ENCODE measurements around the gene PHF21A. TPM values are rescaled to one million over a fixed set of nuclear protein-coding genes. Genes with fewer than 3 reads are reported as not detected.

PHF21A gene
- total and polyA plus RNA-seq, 2 donors (not counting 3 experiments of a cell fraction or from before 2014, with no cell fraction given): 14.1 to 30.5 TPM

DNA sequence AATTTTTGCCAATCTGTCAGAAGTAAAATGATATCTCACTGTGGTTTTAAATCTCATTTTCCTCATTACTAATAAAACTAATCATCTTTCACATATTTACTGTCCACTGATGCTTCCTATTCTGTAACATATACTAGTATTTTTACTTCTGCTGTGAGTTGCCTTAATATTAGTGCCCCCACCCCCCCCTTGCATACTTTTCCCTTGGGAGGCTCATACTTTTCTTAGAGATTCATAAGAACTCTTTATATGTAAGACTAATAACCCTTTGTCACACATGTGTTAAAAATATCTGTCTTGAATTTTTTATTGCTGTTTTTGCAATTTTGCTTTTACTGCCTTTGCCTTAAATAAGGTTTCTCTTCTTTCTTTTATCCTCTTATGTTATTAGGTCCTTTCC is 87.2 kb downstream of the PHF21A start:
- Histone ChIP-seq H2AFZ (ENCODE audit: low read depth, low read length) (no peak overlapping the region), H3K27me3 (ENCODE audit: control insufficient read depth in 2 of 2, insufficient read depth in 2 of 2, low read length in 2 of 2) (no peaks in the 10 kb centered on the region), H3K4me1 (ENCODE audit: control insufficient read depth, extremely low read depth, insufficient read depth, low read length) (peaks cover 5% of the 10 kb centered on the region), H3K36me3 (ENCODE audit: control insufficient read depth in 2 of 2, extremely low read depth in 1 of 2, insufficient read depth in 2 of 2, low read length in 2 of 2) (no peaks in the 10 kb centered on the region), H3K9me1 (replicated peaks; ENCODE audit: control insufficient read depth, extremely low read depth, insufficient read depth, low read length) (no peaks in the 10 kb centered on the region), H3K4me2 (ENCODE audit: insufficient read depth, low read length) (no peak overlapping the region), H3K4me3 (replicated peaks in 1 of 3; ENCODE audit: insufficient read depth in 1 of 3, low read depth in 1 of 3, low read length in 3 of 3) (no peak overlapping the region), H3K27ac (ENCODE audit: insufficient read depth, low read depth, low read length) (no peak overlapping the region), H3K9me3 (replicated peaks; ENCODE audit: control insufficient read depth, insufficient read depth, low read length) (no peaks in the 10 kb centered on the region), H4K20me1 (replicated peaks; ENCODE audit: control insufficient read depth, extremely low read depth, insufficient read depth, low read length) (no peaks in the 10 kb centered on the region), H3K9ac (replicated peaks; ENCODE audit: extremely low read depth, insufficient read depth, low read length) (no peak overlapping the region), H3K79me2 (ENCODE audit: control insufficient read depth, insufficient read depth, low read length) (no peaks in the 10 kb centered on the region)
- BruUV-seq (replicated peaks): no TSS peak
- ChIA-PET CTCF (no interaction called here), POLR2A (no interaction called here)
- DNase-seq (ENCODE audit: low read depth, low spot score) (no peak), FAIRE-seq (no peak)
- intact Hi-C loops (cut with micrococcal nuclease): loop anchor here (10.0 kb wide), 1 partner anchor 61 kb away; no protein-coding TSS in a partner anchor
- TF ChIP-seq FOS (IDR thresholded peaks at IDR 0.05; ENCODE audit: borderline replicate concordance, insufficient read depth, low read length) (no peak), POLR2A (IDR thresholded peaks at IDR 0.05; ENCODE audit: low read depth, low read length) (no peak), JUN (IDR thresholded peaks at IDR 0.05; ENCODE audit: borderline replicate concordance, insufficient read depth, insufficient read length, low read depth) (no peak), MYC (IDR thresholded peaks at IDR 0.05; ENCODE audit: low read depth, low read length) (no peak), GATA2 (IDR thresholded peaks at IDR 0.05; ENCODE audit: insufficient read depth, insufficient read length, low read depth, low read length) (no peak), POLR2AphosphoS5 (IDR thresholded peaks at IDR 0.05; ENCODE audit: insufficient read depth, low read depth, low read length) (no peak), EZH2 (IDR thresholded peaks at IDR 0.05; ENCODE audit: borderline replicate concordance, low read depth, low read length, severe bottlenecking) (no peak)
- TF ChIP-seq, protein P1, sequence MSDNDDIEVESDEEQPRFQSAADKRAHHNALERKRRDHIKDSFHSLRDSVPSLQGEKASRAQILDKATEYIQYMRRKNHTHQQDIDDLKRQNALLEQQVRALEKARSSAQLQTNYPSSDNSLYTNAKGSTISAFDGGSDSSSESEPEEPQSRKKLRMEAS (IDR thresholded peaks at IDR 0.05; ENCODE audit: insufficient read depth, insufficient read length): no peak
- TF ChIP-seq, protein P2, sequence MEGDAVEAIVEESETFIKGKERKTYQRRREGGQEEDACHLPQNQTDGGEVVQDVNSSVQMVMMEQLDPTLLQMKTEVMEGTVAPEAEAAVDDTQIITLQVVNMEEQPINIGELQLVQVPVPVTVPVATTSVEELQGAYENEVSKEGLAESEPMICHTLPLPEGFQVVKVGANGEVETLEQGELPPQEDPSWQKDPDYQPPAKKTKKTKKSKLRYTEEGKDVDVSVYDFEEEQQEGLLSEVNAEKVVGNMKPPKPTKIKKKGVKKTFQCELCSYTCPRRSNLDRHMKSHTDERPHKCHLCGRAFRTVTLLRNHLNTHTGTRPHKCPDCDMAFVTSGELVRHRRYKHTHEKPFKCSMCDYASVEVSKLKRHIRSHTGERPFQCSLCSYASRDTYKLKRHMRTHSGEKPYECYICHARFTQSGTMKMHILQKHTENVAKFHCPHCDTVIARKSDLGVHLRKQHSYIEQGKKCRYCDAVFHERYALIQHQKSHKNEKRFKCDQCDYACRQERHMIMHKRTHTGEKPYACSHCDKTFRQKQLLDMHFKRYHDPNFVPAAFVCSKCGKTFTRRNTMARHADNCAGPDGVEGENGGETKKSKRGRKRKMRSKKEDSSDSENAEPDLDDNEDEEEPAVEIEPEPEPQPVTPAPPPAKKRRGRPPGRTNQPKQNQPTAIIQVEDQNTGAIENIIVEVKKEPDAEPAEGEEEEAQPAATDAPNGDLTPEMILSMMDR (IDR thresholded peaks at IDR 0.05; ENCODE audit: extremely low read depth in 1 of 2, insufficient read depth in 1 of 2, low read depth in 1 of 2, low read length in 2 of 2): no peak
- dilution Hi-C loops (cut with MboI; ENCODE audit: extremely low pct_ligation_motif_present, low sequenced_read_pairs): no loop called here

Data from endothelial cell of umbilical vein (primary cell).